HCT116 (cell line): Measurements from ENCODE around the gene ATP1B4. TPM values are rescaled to one million over a fixed set of nuclear protein-coding genes. Genes with fewer than 3 reads are reported as not detected.

Experiments used
- ATAC-seq: fragments of 200-7000 bp; cut with Tn5 transposase; 2 replicates; pipeline ENCODE4 v1.9.1; 2020; ENCODE audit warnings: mild to moderate bottlenecking, moderate library complexity
- BruUV-seq: library from RNA; stranded (reverse); fragments of 400-500 nt; replicated peaks from 2 replicates; lab custom pipeline; 2021; lab: Mats Ljungman, UMichigan
- CTCF ChIA-PET: fragments of 300-600 bp; sonication (Branson Sonifier 250); formaldehyde crosslinking; loops from one replicate; lab custom pipeline; 2021; ENCODE audit warnings: antibody characterized with exemption; lab: Charles Lee
- POLR2A ChIA-PET: fragments of 300-600, 350-600 bp; sonication (Branson Sonifier 250); formaldehyde crosslinking; loops from one replicate; lab custom pipeline; 2021; ENCODE audit warnings: antibody characterized with exemption; lab: Charles Lee
- RAD21 ChIA-PET, 2 experiments: fragments of 300-600 bp; sonication (Branson Sonifier 250); formaldehyde crosslinking; loops; one replicate each; lab custom pipeline; 2023; ENCODE audit warnings: low total read pairs in 2 of 2; ENCODE audit not compliant: uncharacterized antibody in 2 of 2, unreplicated experiment in 2 of 2, low non-redundant PET in 1 of 2; lab: Charles Lee
- DNase-seq: peaks from one replicate; pipeline ENCODE4 v3.0.0-alpha.2; 2010; ENCODE audit warnings: low read depth, low spot score
- H2AFZ ChIP-seq: fragments of 200-600 bp; shearing (Covaris generic), sonication (generic); 2 replicates; pipeline ENCODE4 v1.6.1; 2017; ENCODE audit warnings: low read depth, mixed run types, mixed read lengths, antibody characterized with exemption, low read length; ENCODE audit not compliant: poor library complexity, severe bottlenecking
- H3K27ac ChIP-seq: 2 replicates; pipeline ENCODE4 v1.5.1; 2012; ENCODE audit warnings: low read depth, low read length
- H3K27me3 ChIP-seq: fragments of 200-600 bp; sonication (generic); 2 replicates; pipeline ENCODE4 v1.6.1; 2016; ENCODE audit warnings: mixed run types, low read length, mixed read lengths; ENCODE audit not compliant: insufficient read depth
- H3K36me3 ChIP-seq, 2 experiments: fragments of 200-500 bp in 1 of 2; fragments of 200-600 bp in 1 of 2; sonication (Bioruptor generic) in 1 of 2; sonication (generic) in 1 of 2; 2 replicates each; pipeline versions ENCODE4 v1.5.1 to v1.6.1; 2014 to 2016; ENCODE audit warnings: low read length in 2 of 2, inconsistent platforms in 1 of 2, mixed read lengths in 1 of 2, mixed run types in 1 of 2; ENCODE audit not compliant: insufficient read depth in 2 of 2, control insufficient read depth in 1 of 2
- H3K4me1 ChIP-seq, 2 experiments: fragments of 200-600 bp in 1 of 2; sonication (generic) in 1 of 2; 2 replicates each; pipeline versions ENCODE4 v1.5.1 to v1.6.1; 2012 to 2017; ENCODE audit warnings: low read length in 2 of 2, inconsistent platforms in 1 of 2, mild to moderate bottlenecking in 1 of 2, mixed read lengths in 1 of 2, mixed run types in 1 of 2, moderate library complexity in 1 of 2; ENCODE audit not compliant: insufficient read depth in 2 of 2, control insufficient read depth in 1 of 2
- H3K4me2 ChIP-seq: fragments of 200-600 bp; sonication (generic); 2 replicates; pipeline ENCODE4 v1.6.1; 2017; ENCODE audit warnings: mixed run types, low read length, mixed read lengths
- H3K4me3 ChIP-seq, 2 experiments: fragments of 200-600 bp in 1 of 2; sonication (generic) in 1 of 2; replicated peaks in 1 of 2; 2 replicates each; pipeline ENCODE4 v1.5.1; 2011 to 2016; ENCODE audit warnings: low read length in 2 of 2, control low read depth in 1 of 2, low read depth in 1 of 2, mild to moderate bottlenecking in 1 of 2, mixed read lengths in 1 of 2, mixed run types in 1 of 2
- H3K79me2 ChIP-seq: fragments of 200-600 bp; sonication (generic); 2 replicates; pipeline ENCODE4 v1.6.1; 2017; ENCODE audit warnings: mild to moderate bottlenecking, mixed run types, low read length, moderate library complexity, mixed read lengths; ENCODE audit not compliant: insufficient read depth
- H3K9ac ChIP-seq: fragments of 200-600 bp; sonication (generic); 2 replicates; pipeline ENCODE4 v1.6.1; 2016; ENCODE audit warnings: low read length, mixed read lengths
- H3K9me2 ChIP-seq: fragments of 200-600 bp; sonication (generic), shearing (Covaris generic); 2 replicates; pipeline ENCODE4 v1.6.1; 2017; ENCODE audit warnings: mixed run types, mild to moderate bottlenecking, moderate library complexity; ENCODE audit not compliant: insufficient read depth
- H3K9me3 ChIP-seq, 2 experiments: fragments of 200-500 bp in 1 of 2; fragments of 200-600 bp in 1 of 2; sonication (Bioruptor generic) in 1 of 2; sonication (generic) in 1 of 2; 2 replicates each; pipeline ENCODE4 v1.6.1; 2014 to 2017; ENCODE audit warnings: low read length in 2 of 2, mixed read lengths in 2 of 2, inconsistent platforms in 1 of 2, low read depth in 1 of 2, mild to moderate bottlenecking in 1 of 2, mixed run types in 1 of 2, moderate library complexity in 1 of 2; ENCODE audit not compliant: control insufficient read depth in 1 of 2, insufficient read depth in 1 of 2
- H4K20me1 ChIP-seq: fragments of 200-600 bp; sonication (generic), shearing (Covaris generic); 2 replicates; pipeline ENCODE4 v1.6.1; 2017; ENCODE audit warnings: mixed run types, mild to moderate bottlenecking, moderate library complexity; ENCODE audit not compliant: insufficient read depth
- ATF3 ChIP-seq: IDR thresholded peaks from 2 replicates; pipeline ENCODE4 v1.6.1; 2012
- CEBPB ChIP-seq: IDR thresholded peaks from 2 replicates; pipeline ENCODE4 v1.6.1; 2012; ENCODE audit warnings: low read depth
- EGR1 ChIP-seq: IDR thresholded peaks from 2 replicates; pipeline ENCODE4 v1.6.1; 2012; ENCODE audit warnings: low read depth
- ELF1 ChIP-seq: IDR thresholded peaks from 2 replicates; pipeline ENCODE4 v1.6.1; 2012; ENCODE audit warnings: low read depth, borderline replicate concordance
- EZH2 ChIP-seq: fragments of 200-600 bp; sonication (generic); IDR thresholded peaks from 2 replicates; pipeline ENCODE4 v1.6.1; 2017; ENCODE audit warnings: antibody characterized with exemption, mixed run types
- EZH2phosphoT487 ChIP-seq: fragments of 200-600 bp; IDR thresholded peaks from 2 replicates; pipeline ENCODE4 v1.6.1; 2018; ENCODE audit warnings: antibody characterized with exemption, borderline replicate concordance
- FOSL1 ChIP-seq: IDR thresholded peaks from 2 replicates; pipeline ENCODE4 v1.6.1; 2012; ENCODE audit warnings: low read depth
- JUND ChIP-seq: IDR thresholded peaks from 2 replicates; pipeline ENCODE4 v1.6.1; 2012
- MAX ChIP-seq: IDR thresholded peaks from 2 replicates; pipeline ENCODE4 v1.6.1; 2012
- POLR2A ChIP-seq: IDR thresholded peaks from 2 replicates; pipeline ENCODE4 v1.7.0; 2011; ENCODE audit warnings: borderline replicate concordance; ENCODE audit not compliant: insufficient read depth, insufficient read length; ENCODE audit errors: extremely low read depth
- POLR2AphosphoS5 ChIP-seq: IDR thresholded peaks from 2 replicates; pipeline ENCODE4 v1.6.1; 2011; ENCODE audit warnings: mild to moderate bottlenecking, low read depth, low read length, moderate library complexity
- RAD21 ChIP-seq: IDR thresholded peaks from 2 replicates; pipeline ENCODE4 v1.6.1; 2012; ENCODE audit warnings: low read depth, mild to moderate bottlenecking
- REST ChIP-seq: IDR thresholded peaks from 2 replicates; pipeline ENCODE4 v1.6.1; 2012; ENCODE audit warnings: low read depth
- SIN3A ChIP-seq: IDR thresholded peaks from 2 replicates; pipeline ENCODE4 v1.6.1; 2012; ENCODE audit warnings: low read depth
- SRF ChIP-seq: IDR thresholded peaks from 2 replicates; pipeline ENCODE4 v1.6.1; 2012; ENCODE audit warnings: low read depth
- TCF7L2 ChIP-seq: IDR thresholded peaks from 2 replicates; pipeline ENCODE4 v1.7.0; 2011; ENCODE audit warnings: borderline replicate concordance, inconsistent platforms; ENCODE audit not compliant: insufficient read depth, insufficient read length; ENCODE audit errors: extremely low read depth
- YY1 ChIP-seq: IDR thresholded peaks from 2 replicates; pipeline ENCODE4 v1.6.1; 2011; ENCODE audit warnings: low read length, low read depth, moderate library complexity, mild to moderate bottlenecking; ENCODE audit not compliant: insufficient replicate concordance; ENCODE audit errors: extremely low read depth
- ZBTB33 ChIP-seq: IDR thresholded peaks from 2 replicates; pipeline ENCODE4 v1.6.1; 2011; ENCODE audit warnings: mild to moderate bottlenecking, low read length, moderate library complexity; ENCODE audit not compliant: insufficient replicate concordance; ENCODE audit errors: extremely low read depth
- ZFX ChIP-seq: fragments of 450-650 bp; IDR thresholded peaks from 2 replicates; pipeline ENCODE4 v1.6.1; 2017
- ZNF274 ChIP-seq: fragments of 200-500 bp; sonication (Bioruptor generic); IDR thresholded peaks from 2 replicates; pipeline ENCODE4 v1.6.1; 2014; ENCODE audit warnings: mild to moderate bottlenecking, low read depth, low read length, inconsistent platforms
- intact Hi-C: fragments of 100-400 bp; cut with micrococcal nuclease; formaldehyde crosslinking; loops from 2 replicates; pipeline ENCODE4 v1.10.0; 2022
- total RNA-seq: library from RNA; stranded (reverse); gene quantifications from one replicate; pipeline ENCODE4 v1.2.1, GENCODE V29; 2021; ENCODE audit not compliant: unreplicated experiment

Gene ATP1B4
- total RNA-seq, 1 experiment from 2014 or later = not detected

GRCh38 chrX:120367402-120368109 is 5.7 kb downstream of the ATP1B4 start:
- DNase-seq (no peak), ATAC-seq (no peak)
- Histone ChIP-seq H3K9me2 (no peaks in the 10 kb centered on the region), H3K4me3 (no peak overlapping the region), H3K4me2 (no peak overlapping the region), H4K20me1 (no peaks in the 10 kb centered on the region), H2AFZ (no peak overlapping the region), H3K9ac (no peak overlapping the region), H3K27me3 (no peaks in the 10 kb centered on the region), H3K79me2 (no peaks in the 10 kb centered on the region), H3K27ac (no peak overlapping the region)
- ChIA-PET CTCF (no interaction called here), RAD21 (no interaction called here)
- intact Hi-C loops = no loop called here
- BruUV-seq = no TSS peak
- TF ChIP-seq CEBPB (no peak), JUND (no peak), SRF (no peak), REST (no peak), YY1 (no peak), ATF3 (no peak), ZBTB33 (no peak), POLR2A (no peak), ZFX (no peak), EZH2 (no peak), POLR2AphosphoS5 (no peak), SIN3A (no peak), FOSL1 (no peak), EZH2phosphoT487 (no peak), ZNF274 (no peak), TCF7L2 (no peak), MAX (no peak), EGR1 (no peak), RAD21 (no peak), ELF1 (no peak)
- TF ChIP-seq, all 23 proteins: peak for 0
- Histone ChIP-seq H3K9me3 (no peaks in the 10 kb centered on the region), H3K36me3 (no peaks in the 10 kb centered on the region), H3K4me1 (no peaks in the 10 kb centered on the region)
- POLR2A ChIA-PET = no interaction called here
